Measurements from ENCODE around the gene ABCF1.

- TF ChIP-seq, protein P1, sequence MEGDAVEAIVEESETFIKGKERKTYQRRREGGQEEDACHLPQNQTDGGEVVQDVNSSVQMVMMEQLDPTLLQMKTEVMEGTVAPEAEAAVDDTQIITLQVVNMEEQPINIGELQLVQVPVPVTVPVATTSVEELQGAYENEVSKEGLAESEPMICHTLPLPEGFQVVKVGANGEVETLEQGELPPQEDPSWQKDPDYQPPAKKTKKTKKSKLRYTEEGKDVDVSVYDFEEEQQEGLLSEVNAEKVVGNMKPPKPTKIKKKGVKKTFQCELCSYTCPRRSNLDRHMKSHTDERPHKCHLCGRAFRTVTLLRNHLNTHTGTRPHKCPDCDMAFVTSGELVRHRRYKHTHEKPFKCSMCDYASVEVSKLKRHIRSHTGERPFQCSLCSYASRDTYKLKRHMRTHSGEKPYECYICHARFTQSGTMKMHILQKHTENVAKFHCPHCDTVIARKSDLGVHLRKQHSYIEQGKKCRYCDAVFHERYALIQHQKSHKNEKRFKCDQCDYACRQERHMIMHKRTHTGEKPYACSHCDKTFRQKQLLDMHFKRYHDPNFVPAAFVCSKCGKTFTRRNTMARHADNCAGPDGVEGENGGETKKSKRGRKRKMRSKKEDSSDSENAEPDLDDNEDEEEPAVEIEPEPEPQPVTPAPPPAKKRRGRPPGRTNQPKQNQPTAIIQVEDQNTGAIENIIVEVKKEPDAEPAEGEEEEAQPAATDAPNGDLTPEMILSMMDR (IDR thresholded peaks at IDR 0.05) = no peak
- TF ChIP-seq POLR2A (IDR thresholded peaks at IDR 0.05; ENCODE audit: low read depth) = no peak
- TF ChIP-seq EP300 (IDR thresholded peaks at IDR 0.05) = no peak
- TF ChIP-seq POLR2AphosphoS5 (IDR thresholded peaks at IDR 0.05) = no peak
Measured at GRCh38 chr6:30533460-30534294, 37.6 kb upstream of the ABCF1 start.

All from esophagus muscularis mucosa (tissue), 4 donors.